ENCODE data around the gene AIRE. TPM values are rescaled to one million over a fixed set of nuclear protein-coding genes. Genes with fewer than 3 reads are reported as not detected.
"Not testable (repeated sequence)": the region's sequence is repeated elsewhere in the genome, so short reads cannot be mapped to it uniquely, and the experiment has no call there.

AIRE gene
- under 1 TPM; 0.11 to 0.16 TPM for total RNA-seq
- 0.88 TPM for polyA plus RNA-seq (2013, experiment 1 of 2)
- 1.8 TPM for polyA plus RNA-seq (2013, experiment 2 of 2)
- total RNA-seq: 0 to 1.1 (median 0.06) reads per million in 172 experiments

- Mint-ChIP-seq H3K9me3 (no peaks in the 10 kb centered on the region), H3K27me3 (peaks cover 4% of the 10 kb centered on the region), H3K4me3 (no peak within 1 kb of the TSS), H3K36me3 (ENCODE audit: low read depth) (no peaks in the 10 kb centered on the region), H3K27ac (no peak within 1 kb of the TSS), H3K4me1 (ENCODE audit: low read depth) (no peaks in the 10 kb centered on the region)
- Histone ChIP-seq H3K27me3 (ENCODE audit: control insufficient read depth in 1 of 2, insufficient read depth in 2 of 2, low read length in 2 of 2) (no peaks in the 10 kb centered on the region), H3K27ac (ENCODE audit: low read depth in 1 of 2, low read length in 2 of 2) (no peak within 1 kb of the TSS), H3K36me3 (ENCODE audit: insufficient read depth, low read length) (no peaks in the 10 kb centered on the region), H3K9me3 (ENCODE audit: control insufficient read depth in 1 of 2, insufficient read depth in 1 of 2, low read length in 2 of 2) (no peaks in the 10 kb centered on the region), H3K4me3 (ENCODE audit: low read length) (no peak within 1 kb of the TSS), H3K4me1 (ENCODE audit: insufficient read depth, low read length) (peaks cover 6% of the 10 kb centered on the region)
- ATAC-seq (ENCODE audit: poor library complexity) (no peak), DNase-seq (peak in 1 of 14 experiments; percentile 22)
- TF ChIP-seq CTCF (IDR thresholded peaks at IDR 0.05): no peak
- intact Hi-C loops (cut with DNase I, micrococcal nuclease): no loop called here
- ChIA-PET CTCF (no interaction called here), POLR2A (no interaction called here)
Observed at GRCh38 chr21:44285138-44285992, at the start of gene AIRE. AIRE (plus strand) TSS chr21:44285876; CDS start chr21:44286007, 131 bp downstream.

GRCh38 chr21:44240353-44240752, 45.3 kb upstream of the AIRE start:
- H3K9me3 Mint-ChIP-seq; H3K36me3 Mint-ChIP-seq (ENCODE audit: low read depth): not testable (repeated sequence)

GRCh38 chr21:44240842-44241241, 44.8 kb upstream of the AIRE start, which contains the start of gene ICOSLG:
ICOSLG (minus strand) TSS chr21:44240943; CDS start chr21:44240817, 126 bp downstream.
- H3K36me3 Mint-ChIP-seq (ENCODE audit: low read depth); H3K36me3 ChIP-seq (ENCODE audit: insufficient read depth, low read length); H3K9me3 ChIP-seq (ENCODE audit: control insufficient read depth in 1 of 2, insufficient read depth in 1 of 2, low read length in 2 of 2); H3K4me1 Mint-ChIP-seq (ENCODE audit: low read depth); H3K27me3 ChIP-seq (ENCODE audit: control insufficient read depth in 1 of 2, insufficient read depth in 2 of 2, low read length in 2 of 2); intact Hi-C loops (cut with DNase I, micrococcal nuclease); H3K27ac Mint-ChIP-seq; H3K4me3 ChIP-seq (ENCODE audit: low read length); POLR2A ChIA-PET; H3K27me3 Mint-ChIP-seq; H3K4me3 Mint-ChIP-seq; H3K9me3 Mint-ChIP-seq; DNase-seq; H3K4me1 ChIP-seq (ENCODE audit: insufficient read depth, low read length); H3K27ac ChIP-seq (ENCODE audit: low read depth in 1 of 2, low read length in 2 of 2); CTCF ChIA-PET: not testable (repeated sequence)
- ATAC-seq (ENCODE audit: poor library complexity): peak; percentile 37

More at GRCh38 chr21:44240353-44240752, 45.3 kb upstream of the AIRE start:
- H3K27me3 ChIP-seq (ENCODE audit: control insufficient read depth in 1 of 2, insufficient read depth in 2 of 2, low read length in 2 of 2); H3K27ac ChIP-seq (ENCODE audit: low read depth in 1 of 2, low read length in 2 of 2); H3K36me3 ChIP-seq (ENCODE audit: insufficient read depth, low read length); H3K4me1 Mint-ChIP-seq (ENCODE audit: low read depth); intact Hi-C loops (cut with DNase I, micrococcal nuclease); CTCF ChIA-PET; H3K4me3 ChIP-seq (ENCODE audit: low read length); H3K27me3 Mint-ChIP-seq; H3K4me1 ChIP-seq (ENCODE audit: insufficient read depth, low read length); H3K27ac Mint-ChIP-seq; POLR2A ChIA-PET; DNase-seq; ATAC-seq (ENCODE audit: poor library complexity); H3K9me3 ChIP-seq (ENCODE audit: control insufficient read depth in 1 of 2, insufficient read depth in 1 of 2, low read length in 2 of 2); H3K4me3 Mint-ChIP-seq: not testable (repeated sequence)

GRCh38 chr21:44241281-44241680, 44.4 kb upstream of the AIRE start:
- DNase-seq; H3K4me1 ChIP-seq (ENCODE audit: insufficient read depth, low read length); H3K9me3 ChIP-seq (ENCODE audit: control insufficient read depth in 1 of 2, insufficient read depth in 1 of 2, low read length in 2 of 2); H3K27ac Mint-ChIP-seq; H3K36me3 Mint-ChIP-seq (ENCODE audit: low read depth); H3K36me3 ChIP-seq (ENCODE audit: insufficient read depth, low read length); H3K27ac ChIP-seq (ENCODE audit: low read depth in 1 of 2, low read length in 2 of 2); intact Hi-C loops (cut with DNase I, micrococcal nuclease); POLR2A ChIA-PET; H3K27me3 Mint-ChIP-seq; CTCF ChIA-PET; H3K4me3 Mint-ChIP-seq; H3K9me3 Mint-ChIP-seq; H3K4me1 Mint-ChIP-seq (ENCODE audit: low read depth); H3K27me3 ChIP-seq (ENCODE audit: control insufficient read depth in 1 of 2, insufficient read depth in 2 of 2, low read length in 2 of 2); H3K4me3 ChIP-seq (ENCODE audit: low read length): not testable (repeated sequence)
- peak; percentile 40 for ATAC-seq (ENCODE audit: poor library complexity)

- H3K4me1 Mint-ChIP-seq (ENCODE audit: low read depth); H3K9me3 Mint-ChIP-seq; H3K27me3 Mint-ChIP-seq; DNase-seq; H3K4me3 Mint-ChIP-seq; H3K4me3 ChIP-seq (ENCODE audit: low read length); H3K4me1 ChIP-seq (ENCODE audit: insufficient read depth, low read length); H3K27ac Mint-ChIP-seq; H3K36me3 ChIP-seq (ENCODE audit: insufficient read depth, low read length); CTCF ChIA-PET; H3K27ac ChIP-seq (ENCODE audit: low read depth in 1 of 2, low read length in 2 of 2); intact Hi-C loops (cut with DNase I, micrococcal nuclease); H3K27me3 ChIP-seq (ENCODE audit: control insufficient read depth in 1 of 2, insufficient read depth in 2 of 2, low read length in 2 of 2); H3K36me3 Mint-ChIP-seq (ENCODE audit: low read depth); POLR2A ChIA-PET; H3K9me3 ChIP-seq (ENCODE audit: control insufficient read depth in 1 of 2, insufficient read depth in 1 of 2, low read length in 2 of 2): not testable (repeated sequence)
- peak; percentile 76 for ATAC-seq (ENCODE audit: poor library complexity)
Observed at GRCh38 chr21:44243980-44244379, 41.7 kb upstream of the AIRE start.

- H3K27ac Mint-ChIP-seq; H3K4me1 ChIP-seq (ENCODE audit: insufficient read depth, low read length); H3K4me1 Mint-ChIP-seq (ENCODE audit: low read depth); DNase-seq; intact Hi-C loops (cut with DNase I, micrococcal nuclease); H3K36me3 ChIP-seq (ENCODE audit: insufficient read depth, low read length); H3K9me3 Mint-ChIP-seq; H3K4me3 ChIP-seq (ENCODE audit: low read length); H3K27ac ChIP-seq (ENCODE audit: low read depth in 1 of 2, low read length in 2 of 2); H3K36me3 Mint-ChIP-seq (ENCODE audit: low read depth); H3K27me3 ChIP-seq (ENCODE audit: control insufficient read depth in 1 of 2, insufficient read depth in 2 of 2, low read length in 2 of 2); H3K27me3 Mint-ChIP-seq; ATAC-seq (ENCODE audit: poor library complexity); POLR2A ChIA-PET; CTCF ChIA-PET; H3K4me3 Mint-ChIP-seq; H3K9me3 ChIP-seq (ENCODE audit: control insufficient read depth in 1 of 2, insufficient read depth in 1 of 2, low read length in 2 of 2): not testable (repeated sequence)
Observed at GRCh38 chr21:44247904-44248303, 37.8 kb upstream of the AIRE start.

Data from CD4-positive, alpha-beta T cell (primary cell).